HS-5 (cell line): ENCODE measurements around the gene TMEM109.

Experiments
- DNase-seq: peaks from one replicate; pipeline ENCODE4 v3.0.0-alpha.2; 2012; ENCODE audit warnings: low read depth

TMEM109 gene

GRCh38 chr11:60913793-60914632 lies at the start of gene TMEM109:
Gene TMEM109 (plus strand): TSS chr11:60914158. CDS start chr11:60919694, 5,536 bp downstream.
- DNase-seq, result peak; percentile 82

- DNase-seq, result no peak
Observed at GRCh38 chr11:60864856-60865513, 49.0 kb upstream of the TMEM109 start.

GRCh38 chr11:60866911-60867870 lies 46.8 kb upstream of the TMEM109 start, which contains the start of gene ZP1:
Gene ZP1 (plus strand): TSS chr11:60867542. CDS start chr11:60867562, 20 bp downstream.
- no peak for DNase-seq

- no peak for DNase-seq
Observed at GRCh38 chr11:60867871-60868681, 45.9 kb upstream of the TMEM109 start.

GRCh38 chr11:60868682-60869450 lies 45.1 kb upstream of the TMEM109 start:
- DNase-seq, result no peak

GRCh38 chr11:60869451-60869825 lies 44.5 kb upstream of the TMEM109 start:
- no peak for DNase-seq

GRCh38 chr11:60870276-60870675 lies 43.7 kb upstream of the TMEM109 start:
- no peak for DNase-seq

GRCh38 chr11:60870733-60871377 lies 43.1 kb upstream of the TMEM109 start:
- DNase-seq, result no peak

GRCh38 chr11:60871378-60872061 lies 42.4 kb upstream of the TMEM109 start:
- DNase-seq, result no peak

- peak; percentile 54 for DNase-seq
Observed at GRCh38 chr11:60872124-60872960, 41.6 kb upstream of the TMEM109 start.

- DNase-seq, result peak; percentile 86
Observed at GRCh38 chr11:60872961-60873524, 40.9 kb upstream of the TMEM109 start.

GRCh38 chr11:60873533-60873932 lies 40.4 kb upstream of the TMEM109 start:
- DNase-seq, result no peak

- no peak for DNase-seq
Observed at GRCh38 chr11:60874421-60875365, 39.3 kb upstream of the TMEM109 start.

GRCh38 chr11:60875366-60876167 lies 38.4 kb upstream of the TMEM109 start:
- no peak for DNase-seq

- DNase-seq, result no peak
Observed at GRCh38 chr11:60876168-60876485, 37.8 kb upstream of the TMEM109 start.
